Stomach smooth muscle (tissue), 2 donors: Measurements from ENCODE around the gene RIT2.

Experiments
- H3K27ac ChIP-seq: one replicate; pipeline ENCODE4 v1.7.0; 2013; ENCODE audit warnings: mild to moderate bottlenecking, low read length, inconsistent platforms
- H3K27me3 ChIP-seq, 2 donors: one replicate each; pipeline ENCODE4 v1.7.0; 2013; ENCODE audit warnings: low read length in 2 of 2; ENCODE audit not compliant: insufficient read depth in 2 of 2, control insufficient read depth in 1 of 2
- H3K36me3 ChIP-seq, 2 donors: one replicate each; pipeline ENCODE4 v1.7.0; 2013; ENCODE audit warnings: low read length in 2 of 2; ENCODE audit not compliant: control insufficient read depth in 2 of 2, insufficient read depth in 2 of 2
- H3K4me1 ChIP-seq: one replicate; pipeline ENCODE4 v1.7.0; 2013; ENCODE audit warnings: low read length; ENCODE audit not compliant: control insufficient read depth, insufficient read depth
- H3K4me3 ChIP-seq, 2 donors: one replicate each; pipeline ENCODE4 v1.7.0; 2013; ENCODE audit warnings: low read length in 2 of 2
- H3K9ac ChIP-seq, 2 donors: one replicate each; pipeline ENCODE4 v1.7.0; 2013; ENCODE audit warnings: low read length in 2 of 2, mild to moderate bottlenecking in 1 of 2
- H3K9me3 ChIP-seq, 2 donors: one replicate each; pipeline ENCODE4 v1.7.0; 2013; ENCODE audit warnings: low read length in 2 of 2; ENCODE audit not compliant: control insufficient read depth in 2 of 2
- donor health status: healthy.
- donor health status: Pancreatic carcinoma.

Gene RIT2

DNA sequence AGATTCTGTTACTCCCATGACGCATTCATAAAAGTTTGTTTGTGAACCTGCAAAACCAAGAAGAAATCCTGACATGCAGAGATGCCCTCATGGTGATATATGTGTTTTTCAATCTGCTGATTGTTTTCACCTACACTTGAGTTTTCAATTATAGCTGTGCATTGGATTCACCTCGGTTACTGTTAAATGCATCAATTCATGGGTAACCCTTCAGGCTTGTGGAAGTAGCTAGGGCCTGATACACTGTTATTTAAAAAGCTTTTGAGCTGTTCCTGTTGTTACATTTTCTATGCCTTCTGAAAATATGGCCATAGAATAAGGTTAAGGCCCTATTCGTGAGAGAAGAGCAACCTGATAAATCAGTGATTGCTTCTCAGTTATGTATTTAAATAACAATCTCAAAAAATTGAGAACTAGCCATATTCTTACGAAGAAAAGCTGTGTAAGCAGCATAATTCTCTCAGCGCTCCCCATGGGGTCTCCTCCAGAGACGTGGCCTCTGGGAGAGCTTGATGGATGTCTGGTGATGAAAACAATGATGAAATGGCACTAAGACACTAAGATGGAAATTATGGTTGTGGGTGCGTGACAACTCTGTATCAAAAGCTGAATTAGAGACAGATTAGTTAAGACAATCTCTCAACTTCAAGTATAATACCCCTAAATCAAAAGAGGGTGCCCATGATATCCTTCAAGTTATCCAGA, 60.5 kb downstream of the RIT2 start:
- Histone ChIP-seq H3K9ac (no peak overlapping the region), H3K4me3 (no peak overlapping the region), H3K9me3 (no peaks in the 10 kb centered on the region), H3K27me3 (no peaks in the 10 kb centered on the region), H3K36me3 (no peaks in the 10 kb centered on the region), H3K4me1 (no peaks in the 10 kb centered on the region), H3K27ac (no peak overlapping the region)

DNA sequence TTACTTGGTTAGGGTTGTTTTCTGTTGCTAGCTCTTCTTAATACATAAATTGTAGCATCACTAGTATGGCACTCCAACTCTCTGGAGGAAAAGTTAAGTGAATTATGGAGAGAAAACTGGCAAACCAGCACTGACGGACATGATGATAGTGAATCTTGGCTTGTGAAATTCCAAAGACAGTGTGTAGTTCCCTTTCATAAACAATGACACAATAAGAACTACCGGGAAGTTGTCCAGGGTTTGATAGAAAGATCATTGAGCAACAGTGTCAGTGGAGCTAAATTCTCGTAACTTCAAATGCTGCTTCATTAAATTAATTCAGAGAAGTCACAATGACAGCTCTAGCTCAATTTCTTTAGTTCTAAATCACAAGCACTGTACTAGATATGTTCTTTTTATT, 66.5 kb downstream of the RIT2 start:
- Histone ChIP-seq H3K4me1 (no peaks in the 10 kb centered on the region), H3K27me3 (no peaks in the 10 kb centered on the region), H3K27ac (no peak overlapping the region), H3K9ac (no peak overlapping the region), H3K4me3 (no peak overlapping the region), H3K9me3 (no peaks in the 10 kb centered on the region), H3K36me3 (no peaks in the 10 kb centered on the region)

DNA sequence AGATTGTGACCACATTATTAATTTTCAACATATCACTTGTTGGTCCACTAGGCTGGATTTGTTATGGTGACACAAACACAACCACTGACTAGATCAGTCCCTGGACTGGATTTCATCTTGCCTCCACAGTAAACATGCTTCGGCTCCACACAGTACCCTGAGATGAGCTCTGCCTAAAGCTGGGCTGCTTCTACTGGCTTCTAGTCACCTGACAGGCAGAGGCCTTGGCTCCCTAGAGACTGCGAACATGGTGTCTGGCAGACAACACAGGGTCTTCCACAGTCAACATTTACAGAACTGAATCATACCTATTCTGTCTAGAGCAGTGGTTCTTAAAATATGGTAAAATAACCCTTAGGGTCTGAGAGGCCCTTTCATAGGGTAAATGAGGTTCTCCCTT, 69.2 kb downstream of the RIT2 start:
- no peaks in the 10 kb centered on the region for H3K4me1 ChIP-seq
- H3K36me3 ChIP-seq = no peaks in the 10 kb centered on the region
- no peak overlapping the region for H3K9ac ChIP-seq
- H3K9me3 ChIP-seq = no peaks in the 10 kb centered on the region
- H3K4me3 ChIP-seq = no peak overlapping the region
- H3K27me3 ChIP-seq = no peaks in the 10 kb centered on the region
- no peak overlapping the region for H3K27ac ChIP-seq

DNA sequence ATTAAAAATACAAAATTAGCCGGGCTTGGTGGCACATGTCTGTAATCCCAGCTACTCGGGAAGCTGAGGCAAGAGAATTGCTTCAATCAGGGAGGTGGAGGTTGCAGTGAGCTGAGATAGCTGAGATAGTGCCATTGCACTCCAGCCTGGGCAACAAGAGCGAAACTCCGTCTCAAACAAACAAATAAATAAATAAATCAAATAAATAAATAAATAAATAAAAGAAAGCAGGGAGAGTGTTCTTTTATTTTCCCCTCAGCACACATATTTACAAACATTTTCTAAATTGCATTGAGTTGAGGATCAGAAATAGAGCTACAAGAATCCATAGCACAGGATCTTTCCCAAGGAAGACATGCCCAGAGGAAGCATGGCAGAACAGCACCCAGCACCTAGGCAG, 71.9 kb downstream of the RIT2 start:
- Histone ChIP-seq H3K9me3 (no peaks in the 10 kb centered on the region), H3K9ac (no peak overlapping the region), H3K36me3 (no peaks in the 10 kb centered on the region), H3K27me3 (no peaks in the 10 kb centered on the region), H3K4me3 (no peak overlapping the region), H3K27ac (no peak overlapping the region), H3K4me1 (no peaks in the 10 kb centered on the region)

DNA sequence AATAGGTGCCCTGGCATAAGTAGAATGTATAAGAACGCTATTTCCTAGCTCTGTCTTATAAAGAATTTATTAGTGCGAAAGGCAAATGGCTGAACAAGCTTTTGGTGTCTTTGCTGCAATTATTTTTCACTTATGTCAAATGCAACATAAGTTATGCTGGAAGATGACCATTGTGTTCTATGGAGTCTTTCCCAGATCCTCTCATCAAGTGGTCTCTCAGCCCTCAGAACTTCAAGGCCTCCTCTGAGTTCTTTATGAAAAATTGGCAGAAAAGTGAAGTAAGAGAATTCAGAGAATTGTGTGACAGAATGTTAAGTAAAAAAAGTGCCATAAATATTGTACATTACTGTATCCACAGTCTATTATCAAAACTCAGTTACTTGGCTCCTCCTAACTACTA, 75.2 kb downstream of the RIT2 start:
- Histone ChIP-seq H3K4me3 (no peak overlapping the region), H3K4me1 (no peaks in the 10 kb centered on the region), H3K9ac (no peak overlapping the region), H3K27me3 (no peaks in the 10 kb centered on the region), H3K27ac (no peak overlapping the region), H3K36me3 (no peaks in the 10 kb centered on the region), H3K9me3 (no peaks in the 10 kb centered on the region)

DNA sequence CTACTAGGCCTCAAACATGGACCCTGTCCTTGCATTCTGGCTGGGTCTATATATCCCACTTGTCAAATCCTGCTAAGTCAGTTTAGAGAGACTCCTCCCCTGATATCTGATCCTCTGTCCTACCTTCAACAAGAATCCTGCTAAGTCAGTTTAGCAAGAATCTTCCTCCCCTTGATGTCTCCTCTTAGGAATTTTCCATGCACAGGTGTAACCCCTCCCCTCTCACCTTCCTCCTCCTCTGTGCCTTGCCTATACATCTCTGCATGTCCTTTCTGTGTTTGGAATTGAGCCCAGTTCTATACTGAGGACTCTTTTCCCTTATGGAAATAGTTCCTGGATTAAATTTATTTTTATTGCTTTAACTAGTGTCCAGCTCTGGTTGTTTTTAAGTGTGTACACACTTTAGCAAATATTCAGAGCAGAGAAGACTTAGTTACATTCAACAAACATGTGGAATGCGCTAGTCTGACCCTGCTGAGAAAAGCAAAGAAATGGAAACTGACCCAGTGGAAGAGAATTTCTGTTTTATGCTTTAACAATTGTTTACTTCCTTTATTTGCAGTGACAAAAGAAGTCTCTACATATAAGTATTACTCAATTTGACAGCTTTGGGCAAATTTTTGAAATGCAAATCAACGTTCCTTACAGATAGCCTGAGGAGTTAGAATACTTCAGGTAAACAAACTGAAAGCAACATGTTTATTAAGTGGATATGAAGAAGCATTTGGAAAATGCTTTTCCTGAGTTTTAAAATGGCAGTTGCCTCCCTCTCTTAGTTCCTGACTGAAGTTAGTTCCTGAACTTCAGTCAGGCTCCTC, 80.6 kb downstream of the RIT2 start:
- H3K9ac ChIP-seq = no peak overlapping the region
- H3K36me3 ChIP-seq = no peaks in the 10 kb centered on the region
- no peaks in the 10 kb centered on the region for H3K27me3 ChIP-seq
- no peaks in the 10 kb centered on the region for H3K9me3 ChIP-seq
- H3K4me1 ChIP-seq = no peaks in the 10 kb centered on the region
- H3K4me3 ChIP-seq = no peak overlapping the region
- no peak overlapping the region for H3K27ac ChIP-seq

DNA sequence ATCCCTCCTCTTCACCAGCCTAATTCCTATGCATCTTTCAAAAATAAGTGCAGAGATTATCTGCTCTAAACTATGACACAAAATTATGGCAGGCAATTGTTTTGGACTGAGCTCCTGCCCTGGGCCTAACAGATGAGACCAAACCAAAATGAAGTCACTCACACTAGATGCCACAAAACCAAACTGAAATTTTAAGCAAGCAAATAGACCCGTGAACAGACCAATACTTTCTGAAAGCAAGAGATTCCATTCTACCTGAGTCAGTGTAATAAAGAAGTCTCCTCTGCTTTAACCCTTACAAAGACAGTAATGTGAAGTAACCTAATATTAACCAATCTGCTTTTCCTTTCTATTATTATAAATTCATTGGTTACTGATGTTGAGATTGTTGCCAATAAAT, 84.3 kb downstream of the RIT2 start:
- no peaks in the 10 kb centered on the region for H3K9me3 ChIP-seq
- no peak overlapping the region for H3K27ac ChIP-seq
- H3K9ac ChIP-seq = no peak overlapping the region
- H3K36me3 ChIP-seq = no peaks in the 10 kb centered on the region
- H3K27me3 ChIP-seq = no peaks in the 10 kb centered on the region
- no peak overlapping the region for H3K4me3 ChIP-seq
- no peaks in the 10 kb centered on the region for H3K4me1 ChIP-seq

DNA sequence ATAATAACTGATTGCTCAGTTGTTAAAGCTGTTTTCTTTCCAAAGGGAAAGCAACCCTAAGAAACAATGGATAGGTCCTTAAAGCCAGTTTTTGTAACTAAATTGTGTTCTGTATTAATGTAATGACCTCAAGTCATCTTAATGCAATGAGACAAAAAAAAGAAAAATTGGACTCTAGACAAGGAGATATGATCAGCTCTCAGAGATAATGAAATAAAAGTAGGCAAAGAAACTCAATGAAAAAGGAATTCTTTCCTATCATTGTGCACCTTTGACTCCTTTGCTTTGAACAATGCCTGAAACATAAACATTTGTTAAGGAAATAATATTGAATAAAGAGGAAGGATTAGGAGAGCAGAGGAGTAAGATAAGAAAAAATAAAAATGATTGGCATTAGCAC, 86.1 kb downstream of the RIT2 start:
- Histone ChIP-seq H3K4me3 (no peak overlapping the region), H3K27ac (no peak overlapping the region), H3K9me3 (no peaks in the 10 kb centered on the region), H3K36me3 (no peaks in the 10 kb centered on the region), H3K27me3 (no peaks in the 10 kb centered on the region), H3K9ac (no peak overlapping the region), H3K4me1 (no peaks in the 10 kb centered on the region)

DNA sequence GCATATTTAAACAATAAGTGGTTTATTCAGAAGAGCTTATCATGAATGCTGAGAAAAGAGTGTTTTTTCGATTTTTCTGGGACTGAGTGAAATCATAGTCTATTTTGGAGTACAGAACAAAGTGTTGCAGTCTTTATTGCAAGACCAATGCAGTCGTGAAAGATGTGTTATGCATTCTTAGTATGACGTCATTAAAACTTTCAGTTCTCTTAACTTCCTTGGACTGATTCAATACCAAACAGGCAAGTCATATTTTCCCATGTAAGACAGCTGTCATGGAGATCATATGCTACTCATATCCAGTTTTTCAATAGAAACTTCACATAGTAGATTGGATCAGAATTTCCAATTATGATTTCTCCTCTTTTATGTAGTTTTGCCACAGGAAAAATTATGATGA, 92.6 kb downstream of the RIT2 start:
- no peaks in the 10 kb centered on the region for H3K36me3 ChIP-seq
- no peaks in the 10 kb centered on the region for H3K27me3 ChIP-seq
- H3K27ac ChIP-seq = no peak overlapping the region
- H3K9ac ChIP-seq = no peak overlapping the region
- no peak overlapping the region for H3K4me3 ChIP-seq
- no peaks in the 10 kb centered on the region for H3K9me3 ChIP-seq
- no peaks in the 10 kb centered on the region for H3K4me1 ChIP-seq

DNA sequence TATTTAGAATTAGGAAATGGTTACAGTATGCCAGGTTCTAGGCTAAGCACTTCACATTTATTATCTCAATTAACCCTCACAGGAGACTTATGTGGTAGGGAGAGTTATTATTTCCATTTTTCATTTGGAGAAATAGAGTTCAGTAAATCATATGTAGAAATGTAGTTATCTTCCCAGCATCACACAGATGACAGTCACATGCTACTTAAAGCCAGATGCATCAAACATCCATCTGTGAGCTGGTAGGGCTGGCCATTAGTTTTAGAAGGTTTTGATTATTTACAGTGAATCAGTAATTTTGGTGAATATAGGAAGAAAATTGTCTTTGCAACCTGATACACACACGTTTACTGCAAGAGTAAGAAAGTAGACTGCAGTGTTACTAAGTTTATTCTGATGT, 97.9 kb downstream of the RIT2 start:
- no peak overlapping the region for H3K4me3 ChIP-seq

DNA sequence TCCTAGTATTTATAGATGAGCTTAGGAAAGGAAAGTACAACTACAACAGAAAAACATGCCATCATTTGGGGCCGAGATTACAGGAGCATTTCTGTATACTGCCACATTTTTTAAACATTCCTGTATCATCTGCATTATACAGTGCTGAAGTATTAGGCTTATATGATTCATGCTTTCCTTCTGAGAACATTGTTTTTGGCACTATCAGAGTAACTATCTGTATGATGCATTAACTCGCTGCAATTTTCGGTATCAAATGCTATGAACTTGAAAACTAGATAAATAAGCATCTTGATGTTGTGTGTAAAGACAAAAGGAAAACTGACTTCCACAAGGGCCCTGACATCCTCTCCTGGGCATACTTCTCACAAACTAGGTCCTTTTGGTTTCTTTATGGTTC, 102.0 kb downstream of the RIT2 start:
- no peaks in the 10 kb centered on the region for H3K4me1 ChIP-seq
- H3K9me3 ChIP-seq = no peaks in the 10 kb centered on the region
- no peaks in the 10 kb centered on the region for H3K27me3 ChIP-seq
- H3K36me3 ChIP-seq = no peaks in the 10 kb centered on the region
- H3K9ac ChIP-seq = no peak overlapping the region
- no peak overlapping the region for H3K27ac ChIP-seq
- no peak overlapping the region for H3K4me3 ChIP-seq

More for the DNA sequence above, 97.9 kb downstream of the RIT2 start:
- Histone ChIP-seq H3K4me1 (no peaks in the 10 kb centered on the region), H3K27ac (no peak overlapping the region), H3K9ac (no peak overlapping the region), H3K36me3 (no peaks in the 10 kb centered on the region), H3K27me3 (no peaks in the 10 kb centered on the region), H3K9me3 (no peaks in the 10 kb centered on the region)
